GM19025 (cell line): ENCODE measurements around the gene SPTBN5.

ENCODE experiments used
- ATAC-seq: cut with Tn5 transposase; IDR thresholded peaks from one replicate; pipeline ENCODE4 v1.9.1; 2021; ENCODE audit warnings: mild to moderate bottlenecking, low read depth, moderate library complexity; ENCODE audit not compliant: unreplicated experiment

SPTBN5 gene

DNA sequence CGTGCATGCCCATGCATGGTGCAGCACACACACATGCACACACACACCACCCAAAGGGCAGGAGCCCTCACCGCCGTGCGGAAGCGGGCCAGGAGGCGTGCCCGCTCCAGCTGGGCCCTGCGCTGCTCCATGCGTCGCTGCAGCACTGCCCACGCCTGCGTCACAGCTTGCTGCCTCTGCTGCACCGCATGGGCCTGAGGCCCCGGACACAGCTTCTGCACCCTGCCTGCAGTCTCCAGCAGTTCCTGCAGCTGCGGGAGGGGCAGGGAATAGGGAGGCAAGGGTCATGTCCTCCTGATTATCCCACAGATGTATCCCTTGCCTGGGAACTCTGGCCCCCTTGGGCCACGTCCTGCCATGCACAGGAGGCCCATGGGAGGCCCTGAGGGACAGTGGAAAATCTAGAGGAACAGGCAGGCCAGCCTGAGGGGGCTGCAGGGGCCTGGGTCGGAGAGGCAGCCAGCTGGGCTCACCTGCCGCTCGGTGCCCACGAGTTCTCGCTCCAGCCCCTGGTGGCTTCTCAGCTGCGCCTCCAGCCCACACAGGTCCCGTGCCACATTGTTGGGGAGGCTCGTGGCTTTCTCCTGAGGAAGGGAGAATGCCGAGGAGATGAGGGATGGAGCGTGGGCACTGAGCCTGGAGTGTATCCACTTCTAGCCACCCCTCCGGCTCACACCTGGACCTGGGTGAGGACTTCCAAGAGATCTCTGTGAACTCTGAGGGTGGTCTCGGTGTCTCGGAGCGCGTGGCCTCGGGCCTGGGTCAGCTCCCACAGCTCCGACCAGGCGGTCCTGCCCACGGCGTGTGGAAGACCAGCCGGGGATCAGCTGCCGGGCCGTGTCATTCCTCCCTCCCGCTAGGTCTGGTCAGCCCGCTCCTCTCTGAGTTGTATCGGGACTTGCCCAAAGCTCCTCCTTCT, 23.8 kb downstream of the SPTBN5 start:
- no peak for ATAC-seq

DNA sequence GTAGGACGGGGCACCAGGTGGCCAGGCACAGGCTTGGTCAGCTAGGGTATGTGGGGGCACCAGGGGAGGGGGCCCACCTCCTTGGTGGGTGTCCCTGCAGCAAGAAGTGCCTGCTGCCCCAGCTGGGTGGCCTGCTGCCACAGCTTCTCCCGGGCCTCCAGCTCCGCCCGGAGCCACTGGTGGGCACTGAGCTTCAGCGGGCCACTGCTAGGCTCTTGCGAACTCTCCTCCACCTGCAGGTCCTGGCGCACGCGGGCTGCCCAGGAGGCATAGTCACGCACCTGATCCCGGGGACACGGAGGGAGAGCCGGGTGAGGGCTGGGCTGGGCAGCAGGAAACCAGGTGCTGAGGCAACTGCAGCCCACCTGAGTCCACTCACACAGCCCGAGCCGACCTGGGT, 25.5 kb downstream of the SPTBN5 start:
- no peak for ATAC-seq

DNA sequence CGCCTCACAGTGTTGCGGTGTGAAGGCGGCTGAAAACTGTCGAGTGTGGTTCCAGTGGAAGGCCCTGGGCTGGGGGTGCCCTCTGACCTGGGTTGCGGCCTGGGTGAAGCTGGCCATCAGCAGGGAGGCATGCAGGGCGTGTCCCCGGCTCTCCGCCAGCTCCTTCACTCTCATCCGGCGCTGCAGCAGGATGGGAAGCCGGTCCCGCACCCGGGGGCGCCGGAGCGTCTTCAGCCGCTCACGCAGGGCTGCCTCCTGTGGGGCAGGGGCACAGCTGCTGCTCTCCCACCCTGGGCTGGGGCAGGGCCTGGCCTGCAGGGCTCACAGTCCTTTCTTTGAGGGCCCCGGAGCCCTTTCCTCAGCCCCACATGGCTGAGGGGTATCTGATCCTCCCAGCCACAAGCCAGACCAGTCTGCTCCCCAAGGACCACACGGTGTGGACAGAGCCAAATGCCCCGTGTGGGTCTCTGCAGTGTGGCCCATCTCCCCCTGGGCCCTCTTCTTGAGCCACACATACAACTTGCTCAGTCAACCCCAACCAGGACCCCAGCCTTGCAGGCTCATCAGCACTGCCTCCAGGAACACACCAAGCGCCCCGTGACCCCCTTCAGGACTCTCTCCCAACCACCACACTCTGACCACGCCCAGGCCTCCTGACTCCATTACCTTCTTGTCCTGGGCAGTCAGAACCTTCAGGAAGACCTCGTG, 26.8 kb downstream of the SPTBN5 start:
- no peak for ATAC-seq

DNA sequence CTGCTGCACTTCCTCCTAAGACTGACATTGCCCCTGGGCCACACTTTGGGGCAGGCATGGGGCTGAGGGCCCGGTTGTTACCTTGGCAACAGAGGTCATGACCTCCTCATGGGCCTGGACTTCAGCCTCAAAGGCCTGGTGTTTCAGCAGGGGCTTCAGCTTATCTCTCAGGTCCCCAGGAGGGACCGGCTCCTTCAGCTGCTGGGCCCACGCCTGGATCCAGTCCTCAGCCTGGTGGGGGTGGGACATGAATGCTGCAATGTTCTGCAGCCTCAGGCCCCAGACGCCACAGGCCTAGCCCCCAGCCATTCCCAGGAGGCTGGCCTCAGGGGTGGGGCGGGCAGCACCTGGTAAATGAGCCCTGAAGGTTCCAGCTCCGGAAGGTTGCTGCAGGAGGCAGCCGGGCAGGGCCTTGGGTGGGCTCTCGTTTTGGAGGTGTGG, 27.6 kb downstream of the SPTBN5 start:
- no peak for ATAC-seq

DNA sequence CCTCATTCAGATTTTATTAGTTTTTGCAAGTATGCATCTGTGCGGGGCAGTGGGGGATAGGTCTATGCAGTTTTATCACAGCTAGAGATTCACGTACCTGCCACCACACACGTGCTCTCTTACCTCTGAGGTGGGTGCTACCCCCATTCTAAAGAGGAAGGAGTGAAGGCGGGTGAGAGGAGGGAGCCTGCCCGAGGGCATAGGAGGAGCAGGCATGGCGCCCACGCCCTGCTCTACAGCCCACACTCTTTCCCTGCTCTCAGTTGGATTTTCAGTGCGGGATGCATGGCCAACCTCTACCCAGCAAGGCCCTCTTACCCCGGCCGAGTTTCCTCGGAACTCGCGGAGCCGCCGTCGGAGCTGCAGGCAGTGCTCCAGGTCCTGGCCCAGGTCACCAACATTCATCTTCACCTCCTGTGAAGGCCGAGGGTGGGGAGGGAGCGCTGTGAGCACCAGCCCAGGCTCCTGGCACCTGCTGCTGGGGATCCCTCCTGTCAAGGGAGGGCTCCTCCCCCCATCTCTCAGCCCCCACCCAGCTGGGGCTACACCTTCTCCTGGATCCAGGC, 28.3 kb downstream of the SPTBN5 start:
- ATAC-seq, result no peak

DNA sequence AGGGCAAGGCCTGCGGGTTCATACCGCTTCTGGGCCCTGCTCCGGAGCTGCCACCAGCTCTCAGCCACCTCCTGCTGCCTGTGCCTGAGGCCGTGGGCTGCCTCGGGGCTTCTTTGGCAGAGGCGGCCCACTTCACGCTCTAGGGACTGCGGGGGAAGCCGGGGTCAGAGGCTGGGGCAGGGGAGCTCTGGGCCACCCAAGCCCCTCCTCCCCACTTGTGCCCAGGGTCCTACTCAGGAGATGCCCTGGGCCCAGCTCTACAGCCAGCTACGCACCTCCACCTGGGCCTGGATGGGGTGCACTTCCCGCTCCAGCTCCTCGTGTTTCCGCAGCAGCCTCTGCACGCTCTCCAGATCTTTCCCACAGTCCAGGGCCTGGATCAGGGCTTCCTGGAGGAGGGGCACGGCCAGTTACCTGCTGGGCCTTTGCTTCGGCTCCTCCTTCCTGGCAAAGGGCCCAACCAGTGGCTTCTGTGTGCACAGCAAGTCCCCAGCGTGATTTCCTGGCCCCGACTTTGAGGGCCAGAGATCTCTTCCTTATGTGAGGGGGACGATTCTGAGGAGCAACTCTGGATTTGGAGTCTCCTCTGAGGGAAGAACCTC, 31.2 kb downstream of the SPTBN5 start:
- ATAC-seq, result no peak

DNA sequence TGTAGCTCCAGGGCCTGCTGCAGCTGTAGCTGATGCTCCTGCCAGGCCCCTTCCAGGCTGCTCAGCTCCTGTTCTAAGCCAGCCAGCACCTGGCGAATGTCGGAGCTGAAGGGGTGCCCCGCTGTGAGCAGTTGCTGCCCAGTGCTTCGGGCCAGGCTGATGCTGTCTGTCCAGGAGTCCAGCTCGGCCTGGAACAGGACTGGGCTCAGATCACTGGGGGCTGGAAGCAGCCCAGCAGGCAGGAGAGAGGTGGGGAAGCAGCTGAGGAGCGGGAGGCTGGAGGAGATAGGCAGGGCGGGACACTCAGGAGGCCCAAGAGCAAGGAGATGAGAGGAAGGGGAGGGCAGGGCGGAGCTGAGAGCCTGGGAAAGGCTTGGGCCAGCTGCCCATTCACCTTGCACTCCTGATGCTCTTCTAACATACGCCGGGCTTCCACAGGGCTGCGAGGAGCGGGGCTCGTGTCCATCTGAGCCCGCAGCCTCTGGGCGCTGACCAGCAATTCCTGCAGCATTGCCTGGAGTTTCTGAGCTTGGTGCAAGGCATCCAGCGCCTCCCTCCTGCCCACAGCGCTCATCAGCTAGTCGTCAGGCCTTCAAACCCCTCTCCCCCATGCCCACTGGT, 32.0 kb downstream of the SPTBN5 start:
- ATAC-seq, result no peak

DNA sequence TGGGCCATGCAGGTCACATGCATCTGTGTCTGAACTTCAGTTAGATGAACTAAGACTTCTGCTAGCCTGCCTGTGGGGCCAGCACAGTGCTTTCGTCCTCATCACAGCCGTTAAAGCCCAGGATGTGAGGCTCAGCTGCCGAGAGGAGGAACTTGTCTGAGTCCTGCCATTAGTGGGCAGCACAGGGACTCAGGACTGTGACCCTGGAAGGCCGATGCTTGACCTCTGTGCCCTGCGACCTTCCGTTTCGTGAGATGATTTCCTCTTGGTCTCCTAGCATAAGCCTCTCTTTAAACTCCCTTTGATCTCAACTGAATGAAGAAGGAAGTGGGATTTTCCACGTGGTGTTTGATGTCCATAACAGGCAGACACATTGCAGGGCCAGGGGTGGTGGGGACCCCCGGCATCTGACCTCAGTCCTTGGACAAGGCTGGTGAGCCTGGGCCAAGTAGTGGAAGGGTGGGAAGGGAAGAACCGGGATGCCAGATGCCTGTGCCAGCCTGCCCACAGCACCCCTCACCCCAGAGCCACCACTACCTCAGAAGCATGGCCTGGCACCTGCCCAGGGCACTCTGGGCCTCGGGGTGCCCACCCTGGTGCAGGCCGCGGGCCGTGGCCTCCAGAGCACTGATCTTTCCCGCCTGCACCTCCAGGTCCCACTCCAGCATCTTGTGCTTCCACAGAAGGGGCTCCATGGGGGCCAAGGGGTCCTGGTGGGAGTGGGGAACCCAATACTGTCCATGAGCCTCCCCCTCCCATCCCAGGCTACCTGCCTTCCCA, 33.6 kb downstream of the SPTBN5 start:
- no peak for ATAC-seq

DNA sequence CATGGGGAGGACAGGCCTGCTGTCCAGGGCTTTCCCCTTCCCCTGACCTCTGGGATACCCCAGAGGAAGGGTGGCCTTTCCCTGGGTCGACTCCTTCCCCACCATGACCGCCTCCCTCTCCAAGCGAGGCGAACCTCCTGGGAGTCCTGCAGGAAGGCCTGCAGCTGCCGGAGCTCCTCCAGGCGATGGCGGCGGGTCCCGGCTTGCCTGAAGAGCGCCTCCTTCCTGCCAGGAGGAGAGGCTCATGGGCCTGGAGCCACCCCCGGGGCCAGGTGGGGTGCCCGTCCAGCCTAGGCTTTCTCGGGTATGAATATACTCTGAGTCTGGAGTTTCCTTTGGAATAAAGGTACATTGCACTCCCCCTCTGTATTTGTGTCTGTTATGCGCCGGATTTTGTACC, 35.1 kb downstream of the SPTBN5 start:
- no peak for ATAC-seq

DNA sequence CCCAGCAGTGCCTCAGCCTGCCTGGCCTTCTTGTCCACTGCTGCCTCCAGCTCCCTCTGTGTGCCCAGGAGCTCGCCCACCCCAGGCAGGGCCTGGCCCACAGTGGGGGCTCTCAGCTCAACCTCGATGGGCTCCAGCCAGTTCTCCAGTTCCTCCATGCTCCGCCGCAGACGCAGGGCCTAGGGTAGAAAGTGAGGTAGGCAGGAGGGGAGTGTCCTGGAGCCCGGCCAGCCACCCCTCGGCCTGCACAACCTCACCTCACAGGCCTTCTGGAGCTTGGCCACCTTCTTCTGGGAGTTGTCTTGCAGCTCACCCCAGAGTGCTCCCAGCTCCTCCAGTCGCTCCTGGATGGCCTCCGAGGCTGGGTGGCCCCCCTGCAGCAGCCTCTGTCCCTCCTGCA, 36.5 kb downstream of the SPTBN5 start:
- no peak for ATAC-seq

DNA sequence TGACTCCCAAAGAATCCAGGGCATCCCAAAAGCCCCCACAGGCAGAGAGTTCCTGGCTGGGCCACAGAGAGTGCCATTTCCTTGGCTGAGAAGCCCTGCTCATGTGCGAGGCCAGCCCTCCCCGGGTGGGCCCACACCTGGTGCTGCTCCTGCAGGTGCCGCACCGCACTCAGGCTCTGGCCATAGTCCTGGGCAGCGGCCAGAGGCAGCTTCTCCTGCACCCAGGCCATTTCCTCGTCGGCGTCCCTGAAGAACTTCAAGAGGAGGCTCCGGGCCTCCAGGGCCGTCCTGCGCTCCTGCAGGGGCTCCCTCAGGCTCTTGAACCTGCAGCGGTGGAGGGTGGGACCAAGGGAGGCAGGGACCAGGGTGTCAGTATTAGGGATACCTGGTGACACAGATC, 37.1 kb downstream of the SPTBN5 start:
- no peak for ATAC-seq

DNA sequence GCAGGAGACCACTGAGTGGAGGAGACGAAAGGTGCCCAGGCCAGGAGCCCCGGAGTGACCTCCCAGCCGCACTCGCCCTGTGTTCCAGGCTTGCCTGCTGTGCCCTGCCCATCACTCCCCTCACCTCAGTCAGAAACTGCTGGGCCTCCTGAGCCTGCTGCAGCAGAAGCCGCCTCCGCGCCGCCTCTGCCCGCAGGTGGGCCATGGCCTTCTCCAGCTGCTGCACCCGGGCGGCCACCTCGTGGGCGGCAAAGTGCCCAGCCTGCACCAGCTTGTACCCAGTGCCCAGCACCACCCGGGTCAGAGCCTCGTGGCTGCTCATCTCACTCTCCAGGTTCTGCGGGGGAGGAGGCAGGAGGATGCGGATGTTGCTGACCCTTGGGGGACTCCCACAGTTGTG, 37.6 kb downstream of the SPTBN5 start:
- no peak for ATAC-seq

DNA sequence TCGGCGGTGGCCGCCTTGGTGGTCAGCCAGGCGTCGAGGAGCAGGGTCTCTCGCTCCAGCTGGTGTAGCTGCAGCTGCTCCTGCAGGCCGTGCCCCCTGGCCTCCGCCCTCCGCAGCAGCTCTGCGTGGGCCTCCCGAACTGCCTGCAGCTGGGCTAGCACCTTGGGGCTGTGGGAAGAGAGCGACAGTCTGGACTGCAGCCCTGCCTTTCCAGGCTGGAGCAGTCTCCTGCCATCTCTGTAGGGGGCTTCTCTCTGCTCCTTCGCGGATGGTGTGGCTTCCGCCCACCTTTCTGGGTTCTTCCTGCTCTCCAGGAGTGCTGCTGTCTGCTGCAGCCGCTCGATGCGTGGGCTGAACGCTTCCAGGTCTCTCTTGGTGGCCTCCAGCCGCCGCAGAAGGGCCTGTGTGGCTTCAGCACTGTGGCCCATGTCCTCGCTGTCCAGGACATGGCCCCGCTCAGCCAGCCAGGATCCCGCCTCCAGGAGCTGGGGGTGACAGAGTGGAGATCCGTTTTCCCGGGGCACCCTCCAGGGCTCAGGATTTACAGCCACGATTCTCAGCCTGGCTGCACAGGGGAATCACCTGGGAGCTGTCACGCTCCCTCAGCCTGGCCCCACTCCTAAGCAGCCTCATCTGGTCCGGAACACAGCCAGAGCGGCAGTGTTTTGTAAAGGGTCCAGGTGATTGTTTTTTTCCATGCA, 38.4 kb downstream of the SPTBN5 start:
- ATAC-seq, result no peak

DNA sequence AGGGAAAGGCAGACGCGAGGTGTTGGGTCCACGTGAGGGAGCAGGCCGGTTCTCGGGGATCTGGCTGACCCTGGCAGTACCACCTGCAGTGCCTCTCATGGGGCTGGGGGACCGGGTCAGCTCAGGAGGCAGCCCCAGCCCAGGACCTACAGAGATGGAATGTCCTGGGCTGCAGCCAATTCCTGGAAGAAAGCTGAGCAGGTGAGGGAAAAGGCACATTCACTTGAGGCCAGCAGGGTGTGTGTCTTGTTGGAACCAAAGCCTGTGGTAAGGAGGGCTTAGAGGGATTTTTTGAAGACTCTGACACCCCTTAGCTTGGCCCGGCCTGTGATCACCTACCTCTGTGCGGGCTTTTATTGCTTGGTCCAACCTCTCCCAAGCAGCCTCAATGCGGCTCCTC, 39.4 kb downstream of the SPTBN5 start:
- ATAC-seq, result no peak

DNA sequence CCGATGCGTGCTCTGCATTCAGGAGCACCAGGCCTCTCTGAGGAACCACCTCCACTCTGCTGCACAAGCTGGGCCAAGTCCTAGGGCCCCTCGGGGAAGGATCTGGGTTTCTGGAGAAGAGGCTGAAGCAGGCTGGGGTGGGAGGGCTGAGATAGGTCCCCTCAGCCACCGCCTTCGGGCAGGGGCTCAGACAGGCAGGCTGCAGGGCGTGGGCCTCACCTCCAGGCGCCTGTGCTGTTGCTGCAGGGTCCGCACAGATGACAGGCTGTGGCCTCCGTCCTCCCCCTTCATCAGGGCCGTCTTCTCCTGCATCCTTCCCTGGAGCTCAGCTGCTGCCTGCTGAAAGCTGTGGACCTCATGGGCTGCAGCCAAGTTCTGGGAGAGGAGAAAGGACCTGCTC, 40.0 kb downstream of the SPTBN5 start:
- ATAC-seq, result no peak

DNA sequence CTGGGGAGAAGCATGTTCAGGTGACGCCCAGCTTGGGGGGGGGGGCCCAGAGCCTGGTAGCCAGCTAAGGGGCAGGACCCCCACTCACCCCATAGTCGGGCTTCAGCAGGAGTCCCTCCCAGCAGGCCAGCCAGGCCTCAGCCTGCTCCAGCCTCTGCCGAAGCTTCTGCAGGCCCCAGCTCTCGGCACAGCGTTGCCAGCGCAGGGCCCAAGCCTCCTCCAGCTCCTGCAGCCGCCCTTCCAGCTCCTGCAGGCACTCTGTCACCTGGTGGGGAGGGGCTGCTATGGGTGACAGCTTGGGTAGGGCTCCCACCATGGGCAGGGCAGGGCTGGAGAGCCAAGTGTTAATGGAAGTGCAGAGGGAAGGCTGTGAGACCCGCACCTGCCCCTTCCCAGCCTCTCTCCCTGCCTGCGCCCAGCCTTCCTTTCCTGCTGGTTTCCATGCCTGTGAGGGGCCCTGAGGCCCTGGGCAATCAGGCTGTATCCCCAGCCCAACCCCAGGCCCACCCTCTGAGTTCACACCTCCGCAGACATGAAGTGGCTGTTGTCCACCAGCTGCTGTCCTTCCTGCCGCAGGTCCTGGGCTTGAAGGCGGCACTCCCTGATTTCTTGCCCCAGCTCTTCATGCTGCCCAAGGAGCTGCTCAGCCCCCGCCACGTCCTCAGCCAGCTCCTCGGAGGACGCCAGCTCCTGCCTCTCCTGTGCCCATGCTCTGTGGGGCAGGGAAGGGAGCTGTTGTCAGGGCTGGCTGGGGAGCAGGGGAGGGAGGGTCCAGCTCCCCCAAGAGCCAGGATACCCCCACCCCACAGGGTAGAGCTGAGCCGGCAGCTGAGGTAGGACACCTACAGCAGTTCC, 40.9 kb downstream of the SPTBN5 start:
- ATAC-seq, result no peak

DNA sequence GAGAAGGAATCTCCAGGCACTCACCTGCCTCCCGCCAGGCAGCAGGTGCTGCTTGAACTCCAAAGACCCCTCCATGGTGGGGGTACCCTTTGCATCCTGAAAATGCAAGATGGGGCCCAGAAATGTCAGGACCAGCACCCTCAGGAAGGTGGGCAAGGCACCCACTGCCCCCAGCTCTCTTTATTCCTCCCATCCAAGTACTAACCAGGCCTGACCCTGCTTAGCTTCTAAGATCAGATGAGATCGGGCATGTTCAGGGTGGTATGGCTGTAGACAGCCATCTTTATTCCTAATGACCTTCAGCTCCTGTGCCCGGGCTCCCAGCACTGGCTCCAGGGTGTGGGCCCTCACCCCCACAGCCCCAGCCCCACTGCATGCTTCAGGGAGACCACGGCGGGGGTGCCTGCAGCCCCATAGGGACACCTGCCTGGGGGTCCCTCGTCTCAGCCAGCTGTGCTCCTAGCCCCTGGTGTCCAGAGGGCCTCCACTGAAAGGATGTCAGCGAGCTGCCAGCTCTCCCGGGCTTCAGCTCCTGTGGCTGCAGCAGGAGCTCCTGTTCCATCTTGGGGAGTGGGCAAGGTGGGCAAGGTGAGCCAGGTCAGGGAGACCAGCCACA, 42.0 kb downstream of the SPTBN5 start:
- ATAC-seq, result no peak

DNA sequence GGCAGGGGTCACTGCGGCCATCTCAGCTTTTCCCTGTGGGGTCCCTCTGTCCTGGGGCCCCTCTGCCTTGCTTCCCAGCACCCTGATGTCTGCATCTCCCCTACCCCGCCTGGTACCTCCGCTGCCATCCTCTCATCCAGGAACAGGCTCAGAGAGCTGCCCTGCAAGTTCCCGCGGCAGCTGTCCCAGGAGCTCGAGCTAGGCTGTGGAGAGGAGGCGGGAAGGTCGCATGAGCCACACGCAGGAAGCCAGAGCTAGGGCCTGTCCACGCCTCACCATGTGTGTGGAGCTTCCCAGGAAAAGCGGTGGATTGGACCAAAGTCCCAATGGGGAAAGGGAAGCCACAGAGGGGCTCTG, 42.7 kb downstream of the SPTBN5 start:
- ATAC-seq, result no peak
